NCI-H128 (cell line): Measurements from ENCODE around the gene S100Z.

ENCODE experiments used
- DNase-seq: peaks from one replicate; lab custom pipeline; 2025; ENCODE audit not compliant: unreplicated experiment; lab: John Stamatoyannopoulos, UW

Gene S100Z

GRCh38 chr5:76946090-76946489, 96.3 kb downstream of the S100Z start:
- no peak for DNase-seq

- no peak for DNase-seq
These were observed 97.3 kb downstream of the S100Z start for GRCh38 chr5:76947082-76947503.

- no peak for DNase-seq
These were observed 103.2 kb downstream of the S100Z start, which contains the start of gene CRHBP for GRCh38 chr5:76952795-76953536. Gene CRHBP, plus strand, starts transcription at chr5:76953045. Its CDS starts 90 bp downstream, at chr5:76953135.

GRCh38 chr5:76953551-76954382, 104.0 kb downstream of the S100Z start:
- no peak for DNase-seq

- DNase-seq = no peak
These were observed 104.6 kb downstream of the S100Z start for GRCh38 chr5:76954383-76954763.

- DNase-seq = no peak
These were observed 106.2 kb downstream of the S100Z start for GRCh38 chr5:76956033-76956432.

- DNase-seq = no peak
These were observed 109.4 kb downstream of the S100Z start for GRCh38 chr5:76958991-76959767.

GRCh38 chr5:76960004-76960625, 110.3 kb downstream of the S100Z start:
- DNase-seq = no peak

GRCh38 chr5:76964060-76964459, 114.2 kb downstream of the S100Z start:
- DNase-seq = no peak
